GM19239 (cell line): ENCODE results near the gene MIER2.

ENCODE experiments used
- DNase-seq: peaks from one replicate; pipeline ENCODE4 v3.0.0; 2011; ENCODE audit warnings: low spot score; ENCODE audit not compliant: insufficient read length
- FAIRE-seq: peaks from 2 replicates; lab custom pipeline; 2011; peaks lifted over from hg19 to GRCh38; lab: Jason Lieb, UNC

MIER2 gene

GRCh38 chr19:336067-336614 is 8.5 kb downstream of the MIER2 start:
- no peak for DNase-seq
- FAIRE-seq, result no peak

DNA sequence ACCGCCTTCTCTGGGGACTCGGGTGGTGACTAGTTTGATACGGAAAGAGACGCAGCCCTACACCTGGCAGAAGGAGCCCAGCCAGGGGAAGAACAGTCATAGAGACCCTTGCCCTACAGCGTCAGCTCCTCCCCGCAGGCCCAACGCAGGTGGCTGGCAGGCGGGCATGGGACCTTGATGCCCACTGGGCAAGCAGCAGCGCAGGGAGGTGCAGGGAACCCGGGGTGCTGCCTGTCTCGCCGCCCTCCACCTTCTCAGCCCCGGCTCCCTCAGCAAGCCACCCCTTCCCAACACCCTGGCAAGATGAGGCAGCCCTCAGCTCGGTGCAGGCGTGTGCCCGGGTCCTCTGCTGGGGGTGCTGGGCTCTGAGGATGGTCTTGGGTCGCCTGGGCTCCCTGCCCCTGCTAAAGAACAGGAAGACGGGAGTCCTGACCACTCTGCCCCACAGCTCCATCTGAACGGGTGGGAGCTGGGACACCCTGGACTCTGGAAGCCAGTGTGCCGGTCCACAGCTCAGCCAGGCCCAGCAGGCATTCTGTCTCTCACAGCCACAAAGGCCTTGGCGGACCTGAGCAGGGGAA is 9.0 kb downstream of the MIER2 start:
- no peak for FAIRE-seq
- DNase-seq, result no peak

DNA sequence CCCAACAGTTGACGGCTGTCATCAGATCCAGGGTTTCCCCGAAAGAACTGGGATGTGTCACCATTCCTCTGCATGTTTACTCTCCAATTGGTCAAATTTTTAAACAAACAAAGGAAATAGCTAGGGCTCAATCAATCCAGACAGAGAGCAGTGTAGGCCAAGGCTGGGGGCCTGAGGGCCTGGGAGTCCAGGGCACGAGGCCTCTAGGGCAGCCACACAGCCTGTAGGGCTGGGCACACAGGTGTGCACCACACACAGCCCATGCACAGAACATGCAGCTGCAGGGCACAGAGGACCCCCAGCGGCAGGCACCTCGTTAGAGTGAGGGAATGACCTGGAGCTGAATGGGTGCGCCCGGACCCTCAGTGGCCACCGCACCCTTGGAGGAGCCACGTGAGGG is 9.5 kb downstream of the MIER2 start:
- no peak for DNase-seq
- FAIRE-seq, result no peak

DNA sequence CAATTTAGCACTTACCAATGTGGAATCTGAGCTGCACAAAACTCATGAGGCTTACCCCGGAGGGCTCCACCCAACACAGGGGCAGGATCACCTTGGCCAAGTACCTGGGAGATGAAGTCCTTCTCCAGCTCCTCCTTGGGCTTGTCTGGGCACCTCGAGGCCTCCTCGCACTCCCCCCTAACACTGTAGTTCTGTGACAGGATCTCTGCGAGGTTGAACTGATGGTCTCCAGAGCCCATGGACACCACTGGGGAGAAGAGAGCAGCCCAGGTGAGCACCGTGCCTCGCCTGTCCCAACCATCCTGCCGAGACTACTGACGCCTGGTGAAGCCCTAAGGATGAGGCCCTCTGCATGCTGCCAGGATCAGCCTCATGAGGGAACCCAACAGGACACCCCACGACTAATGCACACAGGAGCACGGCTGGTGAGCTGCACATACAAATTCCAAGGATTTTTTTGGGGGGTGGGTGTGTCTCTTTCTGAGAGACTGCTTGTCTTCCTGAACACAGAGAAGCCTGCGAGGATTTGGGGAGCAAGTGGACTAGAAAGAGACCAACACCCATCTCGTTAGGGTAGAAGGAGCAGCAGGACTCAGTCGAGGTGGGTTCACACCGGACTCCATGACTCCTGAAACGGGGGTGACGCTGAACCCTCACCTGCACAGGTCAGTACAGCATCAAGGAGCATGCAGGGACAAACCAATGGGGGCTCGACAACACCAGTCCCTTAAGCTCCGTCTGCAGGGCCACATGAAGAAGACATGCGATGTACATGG is 10.1 kb downstream of the MIER2 start:
- FAIRE-seq (no peak), DNase-seq (no peak)

GRCh38 chr19:330503-330902 is 14.1 kb downstream of the MIER2 start:
- FAIRE-seq (no peak), DNase-seq (no peak)

GRCh38 chr19:329876-330275 is 14.7 kb downstream of the MIER2 start:
- DNase-seq, result no peak
- FAIRE-seq, result no peak

DNA sequence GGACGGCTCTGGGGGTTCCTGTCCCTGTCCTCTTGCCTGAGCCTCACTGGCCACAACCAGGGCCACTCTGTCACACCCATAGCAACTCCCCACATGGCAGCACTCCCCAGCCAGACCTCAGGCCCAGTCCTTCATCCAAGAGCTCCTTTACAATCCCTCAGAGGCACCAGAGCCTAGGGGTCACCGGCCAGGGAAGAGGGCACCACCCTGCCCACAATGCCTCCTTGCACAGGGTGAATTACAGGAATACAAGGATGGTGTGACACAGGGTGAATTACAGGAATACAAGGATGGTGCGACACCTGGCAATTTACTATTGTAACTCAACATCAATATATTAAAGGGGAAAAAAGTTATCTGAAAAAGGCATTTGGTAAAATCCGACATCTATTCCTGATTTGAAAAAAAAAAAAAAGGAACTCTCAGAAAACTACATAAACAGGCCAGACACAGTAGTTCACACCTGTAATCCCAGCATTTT is 16.5 kb downstream of the MIER2 start:
- DNase-seq (no peak), FAIRE-seq (no peak)

DNA sequence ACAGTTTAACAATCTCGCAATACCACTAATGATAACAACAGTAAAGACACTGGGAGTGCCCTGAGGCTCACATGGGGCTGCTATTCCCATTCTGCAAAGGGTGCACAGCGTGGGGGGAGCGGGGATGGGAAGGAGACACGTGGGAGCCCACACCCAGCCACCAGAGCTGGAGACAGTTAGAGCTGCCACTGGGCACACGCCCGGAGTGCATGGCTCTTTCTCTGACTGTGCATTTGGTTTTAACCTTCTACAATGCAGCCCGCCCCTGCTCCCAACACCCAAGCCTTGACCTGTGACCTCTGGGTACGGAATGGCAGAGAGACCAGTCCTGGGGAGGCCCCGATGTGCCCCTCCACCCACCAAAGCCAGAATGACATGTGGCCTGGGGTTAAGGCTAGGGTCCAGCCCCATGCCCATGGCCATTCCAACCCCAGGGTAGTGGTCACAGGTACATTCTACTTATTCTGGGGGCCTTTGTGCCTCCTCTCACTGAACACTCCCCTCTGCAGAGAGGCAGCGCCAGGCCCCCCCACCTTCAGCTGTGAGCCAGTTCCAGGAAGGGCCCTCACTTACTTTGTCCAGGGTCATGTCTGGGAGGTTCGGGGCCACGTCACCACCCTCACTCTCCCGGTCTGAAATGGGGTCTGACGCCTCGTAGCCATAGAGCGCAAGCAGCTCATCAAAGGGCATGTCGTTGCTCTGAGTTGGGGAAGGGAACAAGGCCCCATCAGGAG is 17.1 kb downstream of the MIER2 start:
- FAIRE-seq (no peak), DNase-seq (no peak)

- DNase-seq (no peak), FAIRE-seq (no peak)
Observed at GRCh38 chr19:326871-327270, 17.7 kb downstream of the MIER2 start.

GRCh38 chr19:325937-326565 is 18.5 kb downstream of the MIER2 start:
- DNase-seq, result no peak
- FAIRE-seq, result no peak

GRCh38 chr19:325173-325936 is 19.2 kb downstream of the MIER2 start:
- FAIRE-seq (no peak), DNase-seq (no peak)

DNA sequence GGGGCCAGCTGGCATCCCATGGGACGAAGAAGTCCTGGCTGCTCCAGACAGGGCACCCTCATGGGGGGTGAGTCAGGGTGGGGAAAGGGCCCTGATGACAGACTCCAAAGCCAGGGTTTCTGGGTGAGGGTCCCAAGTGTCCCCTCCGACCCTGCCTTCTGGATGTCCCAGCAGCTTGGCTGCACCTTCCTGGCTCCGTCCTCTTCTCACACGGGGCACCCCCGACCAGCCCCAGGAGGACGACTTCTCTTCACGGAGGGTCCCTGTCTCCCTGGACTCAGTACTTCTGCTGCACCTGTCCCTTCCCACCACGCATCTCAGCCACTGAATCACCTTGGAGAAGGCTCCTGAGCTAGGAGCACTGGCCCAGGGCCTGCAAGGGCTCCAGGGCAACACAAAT is 19.9 kb downstream of the MIER2 start:
- no peak for FAIRE-seq
- no peak for DNase-seq

GRCh38 chr19:322616-323015 is 22.0 kb downstream of the MIER2 start:
- no peak for DNase-seq
- no peak for FAIRE-seq

DNA sequence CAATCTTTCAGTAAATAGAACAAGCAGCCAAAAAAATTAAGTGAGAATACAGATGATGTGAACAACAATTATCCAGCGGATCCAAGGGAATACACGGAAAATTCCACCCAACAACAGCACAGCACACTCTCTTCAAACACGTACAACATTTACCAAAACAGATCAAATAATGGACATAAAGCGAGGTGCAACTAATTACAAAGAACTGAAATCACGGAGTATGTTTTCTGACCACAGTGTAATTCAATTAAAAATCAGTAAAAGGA is 26.2 kb downstream of the MIER2 start:
- DNase-seq (no peak), FAIRE-seq (no peak)

DNA sequence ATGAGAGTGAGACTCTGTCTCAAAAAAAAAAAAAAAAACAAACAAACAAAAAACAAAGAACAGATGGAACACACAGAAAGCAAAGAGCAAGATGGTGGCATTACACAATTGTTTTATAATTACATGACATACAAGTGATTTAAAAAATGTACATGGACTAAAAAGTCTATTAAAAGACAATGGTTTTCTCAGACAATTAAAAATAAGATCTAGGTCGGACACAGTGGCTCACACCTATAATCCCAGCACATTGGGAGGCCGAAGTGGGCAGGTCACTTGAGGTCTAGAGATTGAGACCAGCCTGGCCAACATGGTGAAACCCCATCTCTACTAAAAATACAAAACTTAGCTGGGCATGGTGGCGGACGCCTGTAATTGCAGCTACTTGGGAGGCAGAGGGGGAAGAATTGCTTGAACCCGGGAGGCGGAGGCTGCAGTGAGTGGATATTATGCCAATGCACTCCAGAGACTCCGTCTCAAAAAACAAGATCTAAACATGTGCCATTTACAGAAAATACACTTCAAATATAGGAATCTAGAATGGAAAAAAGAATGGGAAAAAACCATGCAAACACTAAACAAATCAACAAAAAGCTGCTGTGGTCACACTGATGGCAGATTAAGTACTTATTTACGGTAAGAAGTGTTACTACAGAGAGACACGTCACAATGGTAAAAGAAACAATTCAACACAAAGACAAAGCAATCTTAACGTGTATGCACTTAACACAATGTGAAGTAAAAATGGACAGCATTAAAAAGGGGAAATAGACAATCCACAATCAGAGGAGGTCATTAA is 26.7 kb downstream of the MIER2 start:
- DNase-seq (no peak), FAIRE-seq (no peak)

DNA sequence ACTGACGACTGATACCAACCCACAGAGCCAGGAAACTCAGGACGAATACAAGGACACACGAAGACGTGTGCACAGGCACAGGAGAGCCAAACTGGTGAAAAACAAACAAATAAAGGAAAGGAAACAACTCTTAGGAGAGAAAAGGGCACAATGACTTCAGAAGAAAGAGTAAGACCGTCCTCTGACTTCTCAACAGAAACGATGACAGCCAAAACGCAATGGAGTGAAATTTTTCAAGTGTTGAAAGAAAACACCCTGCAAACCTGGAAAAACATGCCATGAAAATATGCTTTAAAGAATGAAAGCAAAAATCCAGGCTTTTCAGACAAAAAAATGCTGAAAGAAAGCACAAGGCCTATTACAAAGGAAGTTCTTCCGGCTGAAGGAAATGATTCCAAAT is 28.8 kb downstream of the MIER2 start:
- no peak for DNase-seq
- no peak for FAIRE-seq

DNA sequence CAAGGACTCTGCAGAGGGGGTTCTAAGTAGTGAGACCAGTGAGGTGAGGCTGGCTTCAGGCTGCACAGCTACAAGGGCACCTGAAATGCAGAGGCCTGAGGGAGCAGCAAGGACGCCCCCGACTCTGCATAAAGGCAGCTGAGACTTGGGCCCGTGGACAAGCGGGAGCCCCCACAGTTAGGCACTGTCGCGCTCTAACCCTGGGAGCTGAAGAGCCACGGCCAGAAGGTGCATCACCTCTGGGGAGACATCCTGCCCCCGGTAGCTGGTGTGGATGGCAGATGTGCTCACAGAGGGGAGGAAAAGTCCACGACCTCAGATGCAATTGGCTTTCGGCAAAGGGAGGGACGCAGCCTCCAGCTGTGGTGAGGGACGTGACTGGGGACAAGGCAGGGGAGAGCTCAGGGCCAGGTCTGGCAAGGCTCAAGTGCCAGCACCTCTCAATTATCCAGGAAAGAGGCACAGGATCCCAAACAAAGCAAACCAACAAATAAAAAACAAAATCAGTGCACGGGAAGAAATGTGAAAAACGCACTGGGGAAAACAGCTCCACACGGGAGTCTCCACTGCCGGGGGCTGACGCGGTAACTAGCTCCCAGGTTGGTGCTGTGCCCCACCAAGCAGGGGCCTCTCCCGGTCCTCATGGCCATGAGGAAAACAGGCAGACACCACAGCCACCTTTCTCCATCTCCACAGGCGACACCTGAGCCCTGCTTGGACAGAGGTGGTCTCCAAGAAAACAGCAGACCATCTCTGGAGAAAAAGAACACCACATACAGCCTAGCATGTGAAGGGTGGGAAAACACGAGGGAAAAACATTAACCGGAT is 30.4 kb downstream of the MIER2 start:
- FAIRE-seq (no peak), DNase-seq (no peak)

DNA sequence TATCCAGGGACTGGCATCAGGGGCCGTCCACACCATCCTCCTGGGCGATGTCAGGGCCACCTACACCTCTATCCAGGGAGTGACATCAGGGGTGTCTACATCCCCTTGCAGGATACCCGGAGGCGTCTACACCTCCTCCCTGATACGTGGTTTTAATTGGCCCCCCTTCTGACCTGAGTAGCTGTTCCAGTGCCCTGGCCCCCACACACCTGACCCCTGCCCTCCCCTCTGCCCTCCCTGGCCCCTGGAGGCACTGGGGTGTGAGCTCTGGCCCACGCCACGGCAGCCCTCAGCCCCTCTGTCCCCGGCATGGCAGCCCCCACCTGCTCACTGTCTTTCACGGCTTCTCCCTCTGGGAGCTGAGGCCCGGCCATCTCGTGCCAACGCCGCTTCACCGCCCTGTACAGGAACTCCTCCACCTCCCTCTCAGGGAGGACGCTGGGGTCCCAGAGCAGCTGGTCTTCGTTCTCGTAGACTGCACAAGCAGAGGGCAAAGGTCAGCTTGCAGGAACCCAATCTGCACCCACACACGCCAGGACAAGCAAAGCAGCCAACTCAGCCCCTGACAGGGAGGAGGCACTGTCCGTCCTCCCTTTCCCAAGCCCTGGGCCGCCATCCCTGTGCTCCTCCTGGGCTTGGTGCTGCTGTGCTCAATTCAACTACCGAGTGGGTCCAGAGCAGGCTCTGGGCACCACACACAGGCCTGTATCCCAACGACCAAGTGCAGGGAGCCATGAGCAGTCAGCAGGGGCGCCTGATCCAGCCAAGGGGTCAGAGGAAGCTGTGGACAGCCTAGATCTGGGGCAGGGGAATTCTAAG is 31.2 kb downstream of the MIER2 start:
- DNase-seq, result no peak
- no peak for FAIRE-seq
